ENCODE data around the gene MT1X.

DNA sequence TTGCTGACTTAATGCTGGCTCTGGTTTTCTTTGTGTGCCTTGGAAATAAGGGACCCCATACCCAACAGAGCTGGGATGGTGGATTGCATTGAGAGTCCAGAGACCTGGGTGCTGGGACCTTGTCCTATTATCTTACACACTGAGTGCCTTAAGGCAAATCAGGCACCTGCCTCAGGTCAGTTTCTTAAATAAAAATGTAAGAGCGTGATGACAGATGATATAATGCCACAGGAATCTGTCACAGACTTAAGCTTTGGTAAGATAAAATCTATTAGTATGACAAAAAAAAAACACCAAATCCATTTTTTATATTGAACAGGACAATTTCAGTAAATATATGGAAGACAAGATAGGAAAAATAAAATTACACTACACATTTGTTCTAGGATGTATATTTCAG lies 42.2 kb upstream of the MT1X start:
- TF ChIP-seq GABPA (IDR thresholded peaks at IDR 0.05 in 1 of 2, conservative IDR thresholded peaks at IDR 0.05 in 1 of 2): no peak
- TF ChIP-seq, protein P1, sequence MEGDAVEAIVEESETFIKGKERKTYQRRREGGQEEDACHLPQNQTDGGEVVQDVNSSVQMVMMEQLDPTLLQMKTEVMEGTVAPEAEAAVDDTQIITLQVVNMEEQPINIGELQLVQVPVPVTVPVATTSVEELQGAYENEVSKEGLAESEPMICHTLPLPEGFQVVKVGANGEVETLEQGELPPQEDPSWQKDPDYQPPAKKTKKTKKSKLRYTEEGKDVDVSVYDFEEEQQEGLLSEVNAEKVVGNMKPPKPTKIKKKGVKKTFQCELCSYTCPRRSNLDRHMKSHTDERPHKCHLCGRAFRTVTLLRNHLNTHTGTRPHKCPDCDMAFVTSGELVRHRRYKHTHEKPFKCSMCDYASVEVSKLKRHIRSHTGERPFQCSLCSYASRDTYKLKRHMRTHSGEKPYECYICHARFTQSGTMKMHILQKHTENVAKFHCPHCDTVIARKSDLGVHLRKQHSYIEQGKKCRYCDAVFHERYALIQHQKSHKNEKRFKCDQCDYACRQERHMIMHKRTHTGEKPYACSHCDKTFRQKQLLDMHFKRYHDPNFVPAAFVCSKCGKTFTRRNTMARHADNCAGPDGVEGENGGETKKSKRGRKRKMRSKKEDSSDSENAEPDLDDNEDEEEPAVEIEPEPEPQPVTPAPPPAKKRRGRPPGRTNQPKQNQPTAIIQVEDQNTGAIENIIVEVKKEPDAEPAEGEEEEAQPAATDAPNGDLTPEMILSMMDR (IDR thresholded peaks at IDR 0.05; ENCODE audit: low read depth, low read length, missing input control): no peak
- no peak for TF ChIP-seq NR2F2 (IDR thresholded peaks at IDR 0.05)
- TF ChIP-seq RAD21 (IDR thresholded peaks at IDR 0.05): no peak
- TF ChIP-seq YY1 (IDR thresholded peaks at IDR 0.05): no peak
